GM18861 (cell line): Measurements from ENCODE around the gene DAB1.
"Not testable (repeated sequence)": the region's sequence is repeated elsewhere in the genome, so short reads cannot be mapped to it uniquely, and the experiment has no call there.

Source experiments
- ATAC-seq: cut with Tn5 transposase; IDR thresholded peaks from one replicate; pipeline ENCODE4 v1.9.1; 2021; ENCODE audit not compliant: unreplicated experiment

Gene DAB1

DNA sequence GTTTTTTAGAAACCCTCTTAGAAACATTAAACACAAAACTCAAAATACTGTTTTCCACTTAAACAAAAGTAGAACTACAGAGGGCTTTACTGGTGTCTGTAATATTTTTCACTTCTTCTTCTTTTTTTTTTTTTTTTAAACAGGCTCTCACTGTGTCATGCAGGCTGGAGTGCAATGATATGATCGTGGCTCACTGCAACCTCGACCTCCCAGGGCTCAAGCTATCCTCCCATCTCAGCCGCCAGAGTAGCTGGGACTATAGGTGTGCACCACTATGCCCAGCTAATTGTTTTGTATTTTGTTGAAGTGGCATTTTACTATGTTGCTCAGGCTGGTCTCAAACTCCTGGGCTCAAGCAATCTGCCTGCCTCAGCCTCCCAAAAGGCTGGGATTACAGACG lies 194.8 kb downstream of the DAB1 start:
- ATAC-seq: no peak

DNA sequence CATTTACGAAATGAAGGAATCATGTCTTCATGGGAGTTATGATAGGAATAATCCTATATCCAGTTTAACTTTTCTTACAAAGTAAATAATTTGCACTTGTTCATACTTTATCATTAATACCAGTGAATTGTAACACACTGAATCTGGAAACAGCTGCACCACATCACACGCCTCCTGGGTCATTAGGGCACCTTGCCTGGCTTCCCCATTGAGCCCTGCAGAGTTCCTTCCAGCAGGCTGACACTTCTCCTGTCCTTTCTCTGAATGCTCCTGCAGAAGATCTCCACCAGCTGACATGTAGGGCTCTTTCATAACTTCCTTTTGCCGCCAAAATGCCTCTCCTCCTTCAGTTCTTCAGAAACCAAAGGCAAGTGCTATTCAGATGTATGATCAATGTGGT lies 201.1 kb downstream of the DAB1 start:
- ATAC-seq: no peak

DNA sequence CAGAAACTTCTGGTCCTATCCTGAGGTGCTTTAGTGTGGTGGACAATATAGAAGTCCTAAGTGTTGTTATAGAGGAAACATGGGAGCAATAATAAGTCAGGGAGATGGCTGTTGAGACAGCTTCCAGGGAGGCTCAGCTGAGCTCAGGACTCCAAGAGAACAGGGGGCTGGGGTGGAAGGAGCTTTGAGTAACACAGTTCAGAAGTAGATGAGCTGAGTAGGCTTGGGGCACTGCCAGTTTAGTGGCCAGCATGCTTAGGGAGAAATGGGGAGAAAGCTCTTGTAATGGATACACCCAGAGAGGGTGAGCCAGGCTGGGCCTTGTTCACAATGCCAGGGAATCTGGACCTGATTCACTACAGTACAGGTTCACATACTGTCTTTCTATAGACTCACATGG lies 201.6 kb downstream of the DAB1 start:
- no peak for ATAC-seq

DNA sequence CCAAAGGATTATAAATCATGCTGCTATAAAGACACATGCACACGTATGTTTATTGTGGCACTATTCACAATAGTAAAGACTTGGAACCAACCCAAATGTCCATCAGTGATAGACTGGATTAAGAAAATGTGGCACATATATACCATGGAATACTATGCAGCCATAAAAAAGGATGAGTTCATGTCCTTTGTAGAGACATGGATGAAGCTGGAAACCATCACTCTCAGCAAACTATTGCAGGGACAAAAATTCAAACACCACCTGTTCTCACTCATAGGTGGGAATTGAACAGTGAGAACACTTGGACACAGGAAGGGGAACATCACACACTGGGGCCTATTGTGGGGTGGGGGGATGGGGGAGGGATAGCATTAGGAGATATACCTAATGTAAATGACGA lies 203.0 kb downstream of the DAB1 start:
- not testable (repeated sequence) for ATAC-seq

DNA sequence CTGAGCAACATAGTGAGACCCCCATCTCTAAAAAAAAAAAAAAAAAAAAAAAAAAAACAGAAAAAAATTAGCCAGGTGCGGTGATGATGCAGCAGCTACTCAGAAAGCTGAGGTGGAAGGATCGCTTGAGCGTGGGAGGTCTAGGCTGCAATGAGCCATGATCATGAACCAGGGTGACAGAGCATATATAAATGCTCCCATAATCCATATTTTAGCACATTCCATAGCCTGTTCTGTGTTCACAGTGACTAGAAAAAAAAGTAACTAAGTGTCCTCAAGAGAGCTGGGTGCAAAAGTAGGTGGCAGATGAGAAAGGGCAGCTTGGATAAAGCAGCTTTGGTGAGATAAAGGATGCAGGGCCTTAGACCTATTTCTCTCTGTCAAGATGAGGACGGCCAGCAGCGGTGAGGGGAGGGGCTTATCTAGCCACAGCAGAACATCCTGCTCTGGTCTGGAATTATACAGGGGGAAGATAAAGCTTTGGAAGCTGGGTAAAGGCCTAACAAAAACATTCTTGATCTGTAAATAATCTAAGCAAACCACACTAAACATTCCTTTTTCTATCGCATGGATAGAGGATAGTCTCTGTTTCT lies 205.3 kb downstream of the DAB1 start:
- no peak for ATAC-seq

DNA sequence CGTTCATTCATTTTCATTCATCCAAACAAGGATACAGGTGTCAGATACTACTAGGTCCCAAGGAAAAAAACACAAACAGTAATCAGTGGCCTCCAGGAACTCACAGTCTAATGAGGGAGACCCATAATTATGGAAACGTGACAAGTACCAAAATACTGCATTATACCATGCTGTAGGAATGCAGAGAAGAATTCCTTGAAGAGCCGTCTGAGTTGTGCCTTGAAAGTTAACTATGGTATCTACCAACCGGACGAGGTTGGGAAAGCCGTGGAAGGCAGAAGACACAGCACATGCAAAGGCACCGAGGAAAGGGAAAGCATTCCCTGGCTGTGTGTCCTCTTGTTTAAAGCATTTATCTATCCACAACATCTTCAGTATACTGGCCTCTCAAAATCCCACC lies 206.0 kb downstream of the DAB1 start:
- no peak for ATAC-seq

DNA sequence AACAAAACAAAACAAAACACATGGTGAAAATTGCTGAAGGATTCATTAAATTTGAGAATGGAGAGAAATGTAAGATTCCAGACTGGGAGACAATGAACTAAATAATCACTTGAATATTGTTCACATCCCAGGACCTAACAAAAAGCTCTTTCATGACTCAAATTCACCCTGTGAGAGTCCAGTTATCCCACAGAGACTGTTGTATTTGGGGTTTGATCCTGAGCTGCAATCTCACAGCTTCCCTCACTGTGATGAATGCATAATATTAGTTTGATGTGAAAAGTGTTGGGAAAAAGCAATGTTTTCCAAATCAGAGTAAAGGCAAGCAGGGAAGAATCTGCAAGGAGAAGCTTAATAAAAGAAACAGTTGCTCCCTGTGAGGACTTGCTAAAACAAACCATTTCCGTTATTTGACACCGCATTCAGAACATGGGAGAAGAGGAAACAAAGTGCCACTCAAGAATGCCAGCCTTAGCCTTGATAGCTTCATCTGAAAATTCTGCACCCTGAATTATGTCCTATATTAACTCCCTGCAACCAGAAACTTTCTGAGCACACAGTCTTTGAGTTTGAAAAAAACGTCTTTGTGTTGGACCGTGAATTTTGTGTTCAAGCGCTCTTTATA lies 208.8 kb downstream of the DAB1 start:
- ATAC-seq: no peak

DNA sequence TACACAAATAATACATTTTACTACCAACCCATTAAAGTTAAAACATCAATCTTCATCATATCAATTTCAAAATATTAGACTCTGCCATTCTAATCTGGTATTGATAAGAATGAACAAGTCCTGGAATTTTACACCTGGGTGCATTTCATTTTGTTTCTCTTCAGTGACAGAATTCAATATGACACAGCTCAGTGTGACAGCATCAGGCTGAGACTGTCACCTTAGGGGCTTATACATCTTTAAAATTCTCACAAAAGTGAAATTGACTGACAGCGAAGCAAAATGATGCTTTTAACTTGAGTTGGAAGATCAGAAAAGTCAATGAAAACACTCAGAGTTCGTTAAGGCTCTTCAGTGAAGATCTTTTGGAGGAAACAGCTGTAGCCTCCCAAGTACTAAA lies 213.0 kb downstream of the DAB1 start:
- no peak for ATAC-seq

DNA sequence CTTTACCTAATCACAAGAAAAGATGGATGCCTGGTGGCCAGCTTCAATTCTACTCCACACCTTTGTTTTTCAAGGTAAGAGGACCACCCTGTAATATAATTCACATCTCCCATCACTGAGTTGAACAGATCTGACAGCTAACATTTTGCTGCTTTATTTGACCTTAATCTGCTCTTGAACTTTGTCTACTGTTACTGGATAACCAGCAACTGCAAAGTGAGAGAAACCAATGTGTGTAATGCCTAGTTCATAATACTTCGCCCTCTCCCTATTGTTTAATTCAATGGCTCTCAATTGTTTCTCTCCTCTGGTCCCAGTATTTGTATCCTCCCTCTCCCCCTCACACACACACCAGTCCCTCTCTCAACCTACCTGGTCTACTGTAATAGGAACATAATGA lies 214.4 kb downstream of the DAB1 start:
- no peak for ATAC-seq

DNA sequence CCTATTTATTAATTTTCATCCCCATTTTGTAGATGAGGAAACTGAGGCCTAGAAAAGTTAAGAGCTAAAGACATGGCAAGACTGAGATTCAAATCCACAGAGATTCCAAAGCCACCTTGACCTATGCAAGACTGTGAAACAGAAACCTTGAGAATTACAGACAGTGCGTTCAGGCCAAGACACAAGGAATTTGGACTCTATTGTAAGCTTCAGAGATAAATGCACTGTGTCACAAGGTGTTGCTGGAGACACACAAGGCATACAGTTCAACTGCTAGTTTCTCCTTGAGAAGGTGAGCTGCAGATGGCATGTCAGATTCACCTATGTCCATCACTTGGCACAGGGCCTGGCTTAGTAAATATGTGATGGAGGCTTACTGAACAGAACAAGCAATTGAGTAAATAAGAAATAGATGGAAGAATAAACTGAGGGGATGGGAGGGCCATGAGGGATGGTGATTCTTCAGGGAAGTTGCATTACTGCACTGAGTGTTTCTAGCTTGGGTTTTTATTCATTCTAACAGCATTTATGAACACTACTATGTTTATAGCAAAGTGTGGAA lies 215.0 kb downstream of the DAB1 start:
- no peak for ATAC-seq

DNA sequence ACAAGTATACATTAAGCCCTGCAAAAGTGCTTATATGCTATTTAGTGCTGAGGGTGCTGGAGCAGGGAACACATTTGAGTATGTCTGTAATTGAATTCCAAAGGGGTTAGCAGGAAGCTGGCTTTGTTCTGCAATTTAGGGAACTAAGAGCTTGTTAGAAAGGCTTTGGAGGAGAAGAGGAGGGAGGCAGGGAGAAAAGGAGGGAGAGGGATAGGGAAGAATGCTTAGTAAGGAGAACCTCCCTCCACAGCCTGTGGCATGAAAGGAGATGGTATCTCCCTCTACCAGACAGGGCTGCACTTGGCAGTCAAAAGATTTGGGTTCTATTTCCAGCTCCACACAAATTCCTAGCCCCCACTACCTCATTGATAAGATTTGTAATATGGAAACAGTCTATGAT lies 217.8 kb downstream of the DAB1 start:
- no peak for ATAC-seq

DNA sequence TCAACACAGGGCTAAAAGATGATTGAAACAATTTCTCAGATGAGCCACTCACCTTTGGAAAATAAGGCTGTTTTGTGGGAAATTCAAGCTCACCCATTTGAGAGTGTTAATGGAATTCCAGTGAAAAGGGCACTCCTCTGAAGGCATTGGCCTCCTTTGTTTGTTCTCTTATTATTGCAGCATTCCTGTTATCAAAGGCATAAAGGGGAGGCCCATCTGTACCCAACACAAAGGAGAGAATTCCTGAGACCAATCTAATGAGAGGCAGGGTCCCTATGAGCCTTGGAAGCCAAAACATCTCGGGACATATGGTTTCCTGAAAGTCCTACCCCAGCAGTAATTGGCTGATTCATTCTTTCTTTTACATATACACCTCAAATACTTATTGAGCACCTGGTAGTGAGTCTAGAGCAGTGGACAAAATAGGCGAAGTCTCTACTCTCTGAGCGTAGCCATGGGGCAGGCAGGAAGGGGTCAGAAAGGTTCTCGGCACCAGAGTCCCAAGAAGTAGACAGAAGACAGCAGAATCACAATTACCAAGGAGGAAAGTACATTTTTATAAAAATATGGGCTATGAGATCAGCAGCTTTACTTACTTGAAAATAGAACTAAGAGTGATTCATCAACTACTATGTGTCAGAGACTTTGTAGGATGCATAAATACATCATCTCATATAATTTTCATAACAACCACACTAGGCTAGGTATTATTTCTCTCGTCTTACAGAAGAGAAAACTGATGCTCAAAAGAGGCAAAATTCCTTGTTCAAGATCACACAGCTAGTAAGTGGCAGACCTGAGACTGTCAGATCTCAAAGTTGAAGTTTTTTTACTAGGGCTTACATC lies 218.7 kb downstream of the DAB1 start:
- no peak for ATAC-seq

DNA sequence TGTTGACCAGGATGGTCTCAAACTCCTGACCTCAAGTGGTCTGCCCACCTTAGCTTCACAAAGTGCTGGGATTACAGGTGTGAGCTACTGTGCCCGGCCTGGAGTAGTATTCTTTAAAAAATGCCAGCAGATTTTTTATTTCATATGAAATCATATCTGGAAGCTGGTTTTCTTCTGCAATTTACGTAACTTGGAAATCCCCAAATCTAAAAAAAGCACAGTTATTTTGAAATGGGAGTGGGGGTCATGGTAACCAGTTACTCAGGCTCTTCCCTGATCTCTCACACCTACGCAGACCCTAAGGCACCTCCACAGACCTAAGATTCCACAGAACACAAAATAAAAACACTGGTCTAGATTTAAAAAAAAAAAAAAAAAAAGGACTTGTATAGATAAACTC lies 219.8 kb downstream of the DAB1 start:
- ATAC-seq: no peak

DNA sequence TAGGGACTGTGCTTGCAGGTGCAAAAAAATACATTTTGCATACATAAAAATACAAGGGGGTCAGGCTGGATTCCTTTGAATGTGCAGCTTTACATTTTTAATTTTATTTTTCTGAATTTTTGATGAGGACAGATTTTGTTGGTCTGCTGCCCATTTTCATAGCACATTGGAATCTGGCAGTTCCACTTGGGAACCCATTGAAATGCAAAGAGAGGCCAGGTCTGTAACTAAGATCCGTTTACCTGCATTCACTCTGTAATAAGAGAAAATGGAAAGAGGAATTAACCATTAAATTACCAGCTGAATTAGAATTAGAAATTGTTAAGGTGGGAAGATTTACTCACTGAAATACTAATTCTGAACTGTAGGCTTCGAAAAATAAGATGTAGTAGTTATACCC lies 221.6 kb downstream of the DAB1 start:
- ATAC-seq: no peak

DNA sequence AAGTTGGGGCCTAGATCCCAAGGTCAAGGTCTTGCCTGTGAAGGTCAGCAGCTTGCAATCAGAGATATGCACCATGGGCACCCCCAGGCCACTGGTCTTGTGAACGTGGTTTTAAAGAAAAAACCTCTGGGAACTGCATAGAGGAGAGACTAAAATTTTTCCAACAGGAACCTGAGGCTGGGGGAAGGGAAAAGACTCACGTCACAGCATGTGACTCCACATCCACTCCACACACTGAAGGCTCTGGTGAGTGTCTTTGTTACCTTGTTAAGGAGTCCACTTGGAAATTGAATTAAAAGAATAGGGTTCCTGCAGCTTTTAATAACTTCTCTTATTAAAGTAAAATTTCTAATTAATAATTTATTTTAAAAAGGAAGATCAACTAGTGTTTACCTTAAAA lies 224.9 kb downstream of the DAB1 start:
- no peak for ATAC-seq

DNA sequence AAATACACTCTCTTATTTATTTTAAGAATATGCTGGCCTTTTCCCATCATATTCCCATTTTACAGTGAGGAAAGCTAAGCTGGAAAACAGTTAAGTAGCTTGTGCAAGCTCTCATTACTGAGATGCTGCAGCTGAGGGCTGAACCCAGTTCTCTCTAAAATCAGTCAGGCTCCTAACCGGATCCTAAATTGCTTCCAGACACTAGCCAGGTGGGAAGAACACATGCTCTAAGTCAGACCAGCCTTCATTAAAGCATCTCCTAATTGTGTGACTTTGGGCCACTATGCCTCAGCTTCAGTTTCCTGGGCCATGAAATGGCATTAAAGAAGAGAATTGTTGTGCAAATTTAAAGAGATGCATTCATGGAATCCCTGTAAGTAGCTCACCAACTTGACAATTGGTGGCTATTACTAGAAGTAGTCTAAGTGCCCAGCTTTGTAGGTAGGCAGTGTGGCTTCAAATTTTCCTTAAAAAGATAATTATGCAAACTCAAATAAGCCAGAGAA lies 228.4 kb downstream of the DAB1 start:
- no peak for ATAC-seq

DNA sequence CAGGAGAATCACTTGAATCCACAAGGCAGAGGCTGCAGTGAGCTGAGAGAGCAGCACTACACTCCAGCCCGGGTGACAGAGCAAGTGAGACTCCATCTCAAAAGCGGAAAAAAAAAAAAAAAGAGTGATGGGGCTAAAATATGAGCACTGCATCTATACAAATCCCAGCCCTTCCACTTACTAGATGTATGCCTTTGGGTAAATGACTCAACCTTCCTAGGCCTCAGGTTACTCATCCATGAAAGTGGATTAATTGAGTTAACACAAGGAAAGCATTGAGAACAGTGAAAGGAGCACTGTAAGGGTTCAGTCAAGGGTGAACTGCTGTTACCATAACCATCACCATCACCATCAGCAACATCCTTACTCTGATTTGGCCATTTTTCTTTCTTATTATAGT lies 231.6 kb downstream of the DAB1 start:
- ATAC-seq: no peak

DNA sequence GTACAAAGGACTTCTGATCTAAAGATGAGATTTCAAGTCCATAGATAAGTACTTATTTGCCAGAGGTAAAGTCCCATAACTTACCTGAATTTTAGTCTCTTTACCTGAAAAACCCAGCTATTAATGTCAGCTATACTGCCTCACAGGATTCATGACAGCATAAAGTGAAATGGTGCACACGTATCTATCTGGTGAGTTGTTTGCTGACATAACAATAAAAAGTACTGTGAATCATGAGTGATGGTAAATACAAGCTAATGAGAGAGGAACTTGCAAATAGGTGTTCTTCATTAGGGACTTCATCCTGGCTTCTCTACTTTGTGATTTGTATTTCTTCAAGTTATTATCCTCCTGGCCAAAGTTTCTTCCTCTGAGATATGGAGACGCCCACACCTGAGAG lies 233.0 kb downstream of the DAB1 start:
- ATAC-seq: no peak

DNA sequence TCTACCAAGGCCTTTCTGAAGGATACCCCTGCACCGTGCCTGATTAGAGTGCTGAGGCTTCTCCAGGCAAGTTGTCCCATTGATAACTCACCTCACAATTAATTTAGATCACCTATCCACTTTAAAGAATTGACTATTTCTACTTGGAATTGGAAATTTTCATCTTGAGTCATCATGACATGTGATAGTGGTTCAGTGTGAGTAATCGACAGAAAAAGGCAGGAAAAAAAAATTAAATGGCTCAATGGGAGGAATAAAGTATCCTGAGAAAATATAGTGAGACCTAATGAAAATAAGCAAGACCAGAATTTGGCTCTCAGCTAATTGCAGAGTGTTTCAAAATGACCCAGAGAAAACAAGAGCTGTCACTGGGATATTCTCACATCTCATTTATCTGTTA lies 235.7 kb downstream of the DAB1 start:
- no peak for ATAC-seq

DNA sequence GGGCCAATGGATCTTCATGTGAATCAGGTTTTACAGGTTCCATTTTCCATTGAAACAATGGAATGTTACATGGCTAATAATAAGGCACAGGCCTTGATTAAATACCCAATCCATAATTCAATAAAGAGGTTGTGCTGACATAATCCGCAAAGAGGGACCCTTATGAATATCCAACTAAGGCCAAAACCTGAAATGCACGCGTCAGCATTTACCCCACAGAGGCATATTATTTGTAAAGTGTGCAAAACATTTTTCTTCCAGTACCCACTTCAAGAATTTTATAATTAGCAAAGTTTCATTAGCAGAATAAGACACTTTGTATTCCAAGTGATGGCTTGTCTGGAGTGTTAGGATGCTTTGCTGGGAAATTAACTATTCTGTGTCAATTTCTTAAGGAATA lies 237.4 kb downstream of the DAB1 start:
- no peak for ATAC-seq

DNA sequence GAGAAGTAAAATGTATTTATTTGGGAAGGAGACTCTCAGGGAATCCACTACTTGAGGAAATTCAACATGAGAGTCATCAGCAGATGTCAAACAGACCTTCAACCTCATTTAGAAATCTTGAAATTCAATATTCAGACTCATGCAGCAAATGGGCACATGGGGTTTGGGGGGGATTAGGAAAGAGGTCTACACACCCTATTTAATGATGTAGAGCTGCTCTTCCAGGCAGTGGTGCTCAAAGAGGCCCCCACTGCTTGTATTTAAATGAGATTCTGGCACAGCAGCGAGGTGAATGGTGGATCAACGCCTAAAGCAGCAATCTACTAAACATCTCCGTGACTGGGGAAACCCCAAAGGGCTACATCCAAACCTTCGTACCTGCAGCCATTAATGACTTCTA lies 244.9 kb downstream of the DAB1 start:
- ATAC-seq: no peak

DNA sequence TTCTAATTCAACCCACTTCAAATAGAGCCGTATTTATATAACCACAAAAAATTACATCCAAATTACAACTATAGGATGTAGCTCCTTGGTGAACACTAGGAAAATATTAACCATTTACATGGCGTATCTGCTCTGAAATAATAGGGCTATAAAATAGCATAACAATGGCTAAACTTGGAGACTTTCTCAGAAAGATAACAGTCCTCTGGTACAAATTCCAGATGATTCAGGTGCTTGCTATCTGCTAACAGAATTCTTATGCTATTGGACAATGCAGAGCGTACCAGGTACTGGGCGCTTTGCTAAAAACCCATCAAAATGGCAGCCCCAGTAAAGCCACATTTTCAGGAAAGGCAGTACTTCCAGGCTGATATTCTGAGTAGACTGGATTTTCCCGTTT lies 248.4 kb downstream of the DAB1 start:
- no peak for ATAC-seq
